ENCODE measurements around the gene ADPRS.

The ADPRS gene

DNA sequence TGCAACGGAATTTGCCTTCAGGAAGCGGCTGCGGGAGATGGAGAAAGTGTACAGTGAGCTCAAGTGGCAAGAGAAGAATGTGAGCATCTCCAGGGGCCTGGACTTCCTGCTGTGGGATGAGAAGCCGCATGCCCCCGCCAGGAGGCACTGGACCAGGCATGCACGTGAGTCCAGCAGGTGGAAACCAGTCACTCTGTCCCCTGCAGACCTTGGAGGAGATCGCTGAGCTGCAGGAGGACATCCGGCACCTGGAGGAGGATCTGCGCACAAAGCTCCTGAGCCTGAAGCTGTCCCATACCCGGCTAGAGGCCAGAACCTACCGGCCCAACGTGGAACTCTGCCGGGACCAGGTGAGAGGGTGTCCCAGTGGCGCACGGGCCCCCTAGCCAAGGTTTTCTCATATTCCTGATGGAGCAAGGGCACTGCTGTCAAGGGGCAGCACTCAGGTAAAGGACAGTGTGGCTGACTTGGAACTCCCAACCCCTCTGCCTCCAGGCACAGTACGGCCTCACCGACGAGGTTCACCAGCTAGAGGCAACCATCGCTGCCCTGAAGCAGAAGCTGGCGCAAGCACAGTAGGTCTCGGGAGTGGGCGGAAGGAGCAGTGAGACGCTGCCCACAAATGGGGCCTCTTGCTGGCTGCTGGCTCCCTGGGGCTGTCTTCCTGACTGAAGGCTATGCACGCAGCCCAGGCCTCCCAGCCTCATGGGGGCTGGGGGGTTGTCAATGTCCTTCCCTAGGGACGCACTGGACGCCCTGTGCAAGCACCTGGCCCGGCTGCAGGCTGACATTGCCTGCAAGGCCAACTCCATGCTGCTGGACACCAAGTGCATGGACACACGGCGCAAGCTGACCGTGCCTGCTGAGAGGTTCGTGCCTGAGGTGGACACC is 1.2 kb upstream of the ADPRS start:
- no peak for DNase-seq (ENCODE audit: low spot score)

DNA sequence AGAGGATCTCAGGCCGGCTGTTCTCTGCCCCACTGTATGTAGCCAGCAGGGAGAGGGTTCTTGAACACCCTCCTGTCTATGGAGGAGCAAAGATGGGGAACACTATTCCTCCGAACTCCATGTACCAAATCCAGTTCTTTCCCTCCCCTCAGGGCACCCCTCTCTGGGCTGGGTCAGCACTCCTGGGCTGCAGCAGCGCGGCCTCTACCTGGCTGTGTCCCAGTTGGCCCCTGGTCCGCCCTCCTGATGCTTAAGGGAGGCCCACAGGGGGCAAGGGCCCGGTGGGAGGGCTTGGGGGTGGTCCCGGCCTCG is 471 bp upstream of the ADPRS start:
- DNase-seq (ENCODE audit: low spot score) = no peak

DNA sequence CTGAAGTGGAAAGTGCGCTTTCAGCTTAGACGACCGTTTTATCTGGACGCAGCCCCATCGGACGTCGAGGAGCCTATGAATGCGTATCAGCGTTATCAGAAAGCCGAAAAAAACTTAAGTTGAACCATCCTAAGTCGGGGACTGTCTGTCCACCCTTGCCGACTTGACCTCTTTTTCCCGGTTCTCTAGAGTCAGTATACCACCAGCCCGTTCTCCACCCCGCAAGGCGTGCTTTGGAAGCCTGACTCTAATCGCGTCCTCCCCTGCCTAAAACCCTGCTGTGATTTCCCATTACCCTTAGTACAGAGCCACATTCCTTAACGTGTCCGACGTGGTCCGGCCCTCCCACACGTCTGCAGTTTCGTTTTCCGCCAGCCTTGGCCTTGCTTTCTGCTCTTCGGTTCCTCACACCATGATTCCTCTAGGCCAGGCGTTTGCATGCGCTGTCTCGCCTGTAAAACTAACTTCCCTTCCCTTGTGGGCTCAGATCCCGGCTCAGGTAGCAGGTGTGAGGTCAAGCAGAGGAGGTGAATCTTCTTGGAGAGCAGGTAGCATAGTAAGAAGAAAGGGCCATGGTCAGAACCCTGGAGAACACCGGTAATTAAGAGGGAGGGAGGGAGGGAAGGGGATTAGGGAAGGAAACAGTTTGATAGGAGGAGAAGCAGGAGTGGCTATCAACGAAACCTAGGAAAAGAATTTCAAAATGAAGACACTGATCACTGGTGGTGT is 865 bp downstream of the ADPRS start:
- no peak for DNase-seq (ENCODE audit: low spot score)

DNA sequence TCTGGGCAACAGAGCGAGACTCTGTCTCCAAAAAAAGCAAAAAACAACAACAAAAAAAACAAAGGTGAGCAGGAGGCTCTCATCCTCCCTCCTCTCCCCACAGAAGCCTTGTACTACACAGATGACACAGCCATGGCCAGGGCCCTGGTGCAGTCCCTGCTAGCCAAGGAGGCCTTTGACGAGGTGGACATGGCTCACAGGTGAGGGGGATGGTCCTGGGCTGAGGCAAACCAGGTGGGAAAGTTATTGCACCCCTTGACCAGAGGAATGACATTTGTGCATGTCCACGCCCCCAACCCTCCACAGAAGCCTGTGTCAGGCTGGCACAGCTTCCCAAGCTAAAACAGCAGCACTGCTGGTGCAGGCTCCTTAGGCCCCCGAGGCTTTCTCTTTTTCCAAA is 2.4 kb downstream of the ADPRS start:
- DNase-seq (ENCODE audit: low spot score) = no peak

DNA sequence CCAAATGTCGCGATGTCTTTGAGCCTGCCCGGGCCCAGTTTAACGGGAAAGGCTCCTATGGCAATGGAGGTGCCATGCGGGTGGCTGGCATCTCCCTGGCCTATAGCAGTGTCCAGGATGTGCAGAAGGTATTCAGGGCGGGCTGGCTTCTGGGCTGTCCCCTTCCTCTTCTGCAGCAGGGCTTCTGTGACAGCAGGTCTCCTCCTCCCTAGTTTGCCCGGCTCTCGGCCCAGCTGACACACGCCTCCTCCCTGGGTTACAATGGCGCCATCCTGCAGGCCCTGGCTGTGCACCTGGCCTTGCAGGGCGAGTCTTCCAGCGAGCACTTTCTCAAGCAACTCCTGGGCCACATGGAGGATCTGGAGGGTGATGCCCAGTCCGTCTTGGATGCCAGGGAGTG is 3.0 kb downstream of the ADPRS start:
- DNase-seq (ENCODE audit: low spot score) = no peak

DNA sequence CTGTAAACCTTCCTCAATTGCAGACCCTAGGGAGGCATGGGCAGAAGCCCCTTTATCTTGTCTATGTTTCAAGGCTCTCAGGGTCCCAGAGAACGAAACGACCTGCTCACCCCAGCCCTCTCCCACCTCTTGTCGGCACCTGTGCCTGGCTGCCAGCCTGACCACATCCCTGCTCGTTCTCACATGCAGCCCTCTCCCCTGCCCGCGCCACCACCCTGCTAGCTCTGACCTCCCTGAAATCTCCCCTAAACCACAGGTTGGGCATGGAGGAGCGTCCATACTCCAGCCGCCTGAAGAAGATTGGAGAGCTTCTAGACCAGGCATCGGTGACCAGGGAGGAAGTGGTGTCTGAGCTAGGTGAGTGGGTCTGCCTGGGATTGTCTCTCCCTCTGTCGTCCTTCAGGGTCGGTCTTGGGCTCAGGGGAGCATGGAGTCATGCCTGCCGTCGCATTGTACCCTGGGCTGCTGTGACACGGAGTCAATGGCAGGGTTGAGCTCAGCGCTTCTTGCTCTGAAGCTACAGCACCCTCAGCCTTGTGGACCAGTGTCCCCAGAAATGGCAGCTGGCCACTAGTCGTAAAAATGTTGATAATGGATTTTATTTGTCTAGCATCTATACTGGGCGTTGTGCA is 3.6 kb downstream of the ADPRS start:
- no peak for DNase-seq (ENCODE audit: low spot score)

DNA sequence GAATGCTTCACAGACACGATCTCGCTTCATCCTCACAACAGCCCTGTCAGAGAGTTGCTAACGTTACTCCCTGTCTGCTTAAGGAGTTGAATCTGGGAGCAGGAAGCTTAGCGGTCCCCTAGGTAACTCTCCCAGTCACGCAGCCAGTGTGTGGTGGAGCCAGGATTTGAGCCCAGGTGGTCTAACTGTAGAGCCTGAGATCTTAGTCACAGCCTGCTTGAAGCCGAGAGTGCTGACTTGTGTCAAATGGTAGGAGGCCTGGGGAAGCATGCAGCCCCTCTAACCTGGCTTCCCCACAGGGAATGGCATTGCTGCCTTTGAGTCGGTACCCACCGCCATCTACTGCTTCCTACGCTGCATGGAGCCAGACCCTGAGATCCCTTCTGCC is 4.1 kb downstream of the ADPRS start:
- DNase-seq (ENCODE audit: low spot score) = no peak

DNA sequence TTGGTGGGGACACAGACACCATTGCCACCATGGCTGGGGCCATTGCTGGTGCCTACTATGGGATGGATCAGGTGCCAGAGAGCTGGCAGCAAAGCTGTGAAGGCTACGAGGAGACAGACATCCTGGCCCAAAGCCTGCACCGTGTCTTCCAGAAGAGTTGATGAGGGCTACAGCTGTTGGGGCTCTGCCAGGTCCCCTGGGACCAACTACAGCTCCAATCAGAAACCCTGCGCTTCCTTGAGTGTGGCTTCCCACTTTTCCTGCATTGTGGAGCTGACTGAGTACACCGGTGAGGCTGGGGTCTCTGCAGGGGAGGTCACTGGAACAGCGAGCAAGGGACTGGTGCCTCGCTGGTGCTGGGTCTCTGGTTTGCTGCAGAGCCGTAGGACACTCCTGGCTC is 4.5 kb downstream of the ADPRS start:
- DNase-seq (ENCODE audit: low spot score) = no peak

DNA sequence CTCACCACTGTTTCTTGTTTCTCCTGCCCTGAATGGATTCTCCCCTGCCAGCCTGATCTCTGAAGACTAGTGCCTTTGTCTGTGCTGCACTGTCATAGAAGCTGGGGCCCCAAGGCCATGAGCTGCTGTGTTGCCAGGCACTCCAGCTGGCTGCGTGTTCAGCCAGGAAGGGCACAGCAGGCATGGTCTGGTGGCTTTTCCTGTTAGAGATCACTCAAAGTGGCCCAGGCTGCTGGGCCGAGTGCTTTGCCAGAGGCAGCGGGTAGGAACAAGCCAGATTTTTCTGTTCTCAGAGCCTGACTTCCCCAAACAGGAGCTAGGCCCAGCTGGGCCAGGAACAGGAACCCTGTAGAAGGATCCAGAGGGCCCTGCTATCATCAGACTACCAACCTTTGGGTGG is 5.2 kb downstream of the ADPRS start:
- DNase-seq (ENCODE audit: low spot score) = no peak

DNA sequence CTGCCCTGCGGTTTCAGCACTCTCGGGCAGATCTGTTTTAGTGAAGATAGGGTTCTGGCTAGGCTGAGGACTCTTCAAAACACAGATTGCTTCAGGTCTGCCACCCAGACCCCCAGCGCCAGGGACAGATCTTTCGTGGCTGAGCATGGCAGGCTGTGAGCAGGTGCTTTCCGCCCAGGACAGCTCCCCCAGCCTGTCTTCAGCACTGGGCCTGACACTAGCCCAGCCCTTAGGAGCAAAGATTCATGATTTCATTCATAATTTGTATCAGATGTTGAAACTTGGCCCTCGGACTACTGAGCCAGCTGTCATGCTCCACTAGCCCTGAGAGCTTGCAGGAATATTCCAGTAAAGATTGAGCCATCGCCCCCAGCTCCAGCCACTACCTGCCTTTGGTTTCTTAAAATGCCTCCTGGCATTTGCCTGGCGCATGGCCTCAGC is 5.9 kb downstream of the ADPRS start:
- no peak for DNase-seq (ENCODE audit: low spot score)

DNA sequence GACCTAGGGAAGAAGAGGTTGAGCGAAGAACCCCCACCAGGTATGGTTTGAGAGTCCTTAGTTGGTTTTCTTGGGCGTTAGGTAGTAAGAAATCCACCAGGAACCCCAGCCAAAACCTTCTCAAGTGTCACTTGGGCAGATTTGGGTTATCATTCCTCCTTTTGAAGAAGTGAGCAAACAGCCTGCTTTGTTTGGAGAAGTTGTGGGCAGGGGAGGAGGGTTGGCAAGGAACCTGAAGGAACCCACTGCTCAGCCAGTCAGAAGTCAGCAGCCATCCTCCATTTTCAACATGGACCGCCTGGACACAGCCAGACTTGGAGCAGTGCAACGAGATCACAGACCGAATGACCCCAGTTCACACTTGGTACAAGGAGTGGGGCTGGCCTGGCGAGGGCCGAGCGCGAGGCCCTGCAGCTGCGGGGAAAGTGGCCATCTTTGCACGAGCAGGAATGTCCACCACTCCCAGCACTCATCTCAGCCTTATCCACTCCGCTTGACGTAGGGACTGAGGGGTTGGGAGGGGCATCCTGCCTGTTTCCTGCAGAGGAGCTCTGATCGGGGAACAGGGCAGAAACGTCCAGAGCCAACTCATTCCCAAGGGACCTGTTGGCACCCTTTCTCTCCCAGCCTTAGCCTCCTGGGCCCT is 7.2 kb downstream of the ADPRS start:
- no peak for DNase-seq (ENCODE audit: low spot score)

DNA sequence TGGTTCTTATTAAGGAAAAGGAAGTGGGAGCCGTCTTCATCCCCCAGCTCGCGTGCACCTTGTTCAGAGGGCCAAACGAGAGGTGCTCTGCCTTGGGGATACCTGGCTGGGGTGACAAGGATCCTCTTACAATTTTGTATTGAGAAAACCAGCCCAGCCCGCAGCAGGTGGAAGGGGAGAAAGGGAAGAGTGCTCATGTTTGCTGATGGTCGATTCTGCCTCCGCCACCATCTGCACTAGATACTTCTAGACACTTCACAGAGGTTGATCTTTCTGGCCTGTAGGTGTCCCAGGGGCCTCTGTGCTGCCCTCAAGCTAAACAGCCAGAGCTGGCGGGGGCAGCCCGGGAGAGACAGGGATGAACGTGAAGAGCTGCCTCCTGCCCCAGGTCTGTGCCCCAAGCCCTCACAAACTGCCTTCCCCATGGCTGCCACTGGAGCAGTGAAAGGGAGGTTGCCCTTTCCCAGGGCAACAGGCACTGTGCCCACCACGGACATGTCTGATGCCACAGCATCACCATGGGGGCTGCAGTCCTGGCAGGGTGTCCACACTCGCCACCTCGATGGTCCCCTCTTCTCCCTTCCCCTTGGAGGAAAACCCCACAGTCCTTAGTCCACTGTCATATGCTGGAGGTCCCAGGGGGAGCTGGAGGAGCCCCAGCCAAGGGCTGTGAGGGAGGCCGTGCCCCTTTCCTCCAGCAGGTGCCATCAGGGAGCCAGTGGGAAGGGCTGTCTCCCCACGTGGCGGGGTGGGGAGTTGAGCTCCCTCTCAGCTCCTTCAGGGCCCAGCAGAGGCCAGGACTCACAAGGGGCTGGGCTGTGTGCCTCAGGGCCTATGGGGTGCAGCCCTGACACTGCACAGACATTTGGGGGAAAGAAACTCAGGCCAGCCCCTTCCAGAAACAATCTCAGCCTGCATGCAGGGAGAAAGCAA is 8.1 kb downstream of the ADPRS start:
- DNase-seq (ENCODE audit: low spot score) = peak; percentile 75

DNA sequence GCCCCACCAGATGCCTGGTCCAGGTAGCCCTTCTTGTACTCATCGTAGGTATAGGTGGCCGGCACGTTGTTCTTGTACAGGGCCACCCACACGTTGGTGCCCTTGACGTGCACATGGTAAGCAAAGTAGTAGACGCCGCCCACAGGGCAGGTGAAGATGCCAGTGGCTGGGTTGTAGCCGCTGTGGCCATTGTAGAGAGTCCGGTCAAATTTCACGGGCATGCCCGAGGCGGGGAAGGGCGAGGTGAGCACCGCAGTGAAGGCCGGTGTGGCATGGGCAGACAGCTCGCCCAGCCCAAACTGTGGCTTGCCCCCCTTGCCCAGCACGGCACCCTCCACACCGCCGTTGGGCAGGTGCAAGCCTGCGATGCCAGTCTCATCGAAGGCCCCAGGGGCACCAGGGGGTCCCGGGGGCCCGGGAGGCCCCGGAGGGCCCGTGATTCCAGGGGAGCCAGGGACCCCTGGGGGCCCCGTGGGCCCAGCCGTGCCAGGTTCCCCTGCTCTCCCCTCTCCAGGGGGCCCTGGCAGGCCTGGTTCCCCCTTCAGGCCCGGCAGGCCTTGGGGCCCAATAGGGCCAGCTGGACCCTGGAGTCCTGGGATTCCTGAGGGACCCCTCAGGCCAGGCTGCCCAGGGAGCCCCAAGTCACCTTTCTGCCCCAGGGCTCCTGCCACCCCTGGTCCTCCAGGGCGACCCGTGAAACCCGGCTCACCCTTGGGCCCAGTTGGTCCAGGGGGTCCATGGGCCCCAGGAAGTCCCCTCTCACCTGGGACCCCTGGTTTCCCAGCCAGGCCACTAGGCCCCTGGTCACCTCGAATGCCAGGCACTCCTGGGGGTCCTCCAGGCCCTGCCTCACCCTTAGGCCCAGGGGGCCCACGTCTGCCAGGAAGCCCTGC is 9.2 kb downstream of the ADPRS start:
- peak; percentile 6 for DNase-seq (ENCODE audit: low spot score)

DNA sequence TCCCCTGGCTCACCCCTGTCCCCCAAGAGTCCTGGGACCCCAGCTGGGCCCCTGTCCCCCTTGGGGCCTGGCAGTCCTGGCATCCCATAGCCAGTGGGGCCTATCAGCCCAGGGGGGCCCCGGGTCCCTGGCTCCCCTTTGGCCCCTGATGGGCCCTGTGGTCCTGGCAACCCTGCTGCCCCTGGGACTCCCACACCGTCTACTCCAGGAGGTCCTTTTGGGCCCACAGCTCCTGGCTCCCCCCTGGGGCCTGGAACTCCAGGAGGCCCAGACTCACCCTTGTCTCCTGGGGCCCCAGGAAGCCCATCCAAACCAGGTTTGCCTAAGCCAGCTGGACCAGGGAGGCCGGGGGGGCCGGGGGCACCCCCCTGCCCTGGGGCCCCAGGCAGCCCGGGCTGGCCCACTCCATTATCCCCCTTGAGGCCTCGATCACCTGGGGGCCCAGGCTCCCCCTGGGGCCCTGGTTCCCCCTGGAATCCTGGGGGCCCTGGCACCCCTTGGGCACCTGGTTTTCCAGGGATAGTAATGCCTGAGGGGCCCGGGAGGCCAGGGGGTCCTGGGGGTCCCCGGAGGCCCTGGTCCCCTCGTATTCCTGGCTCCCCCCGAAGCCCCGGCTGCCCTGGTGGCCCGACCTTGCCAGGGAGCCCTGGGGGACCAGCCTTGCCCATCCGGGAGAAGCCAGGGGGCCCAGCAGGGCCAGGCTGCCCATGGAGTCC is 10.1 kb downstream of the ADPRS start:
- DNase-seq (ENCODE audit: low spot score) = peak; percentile 6

DNA sequence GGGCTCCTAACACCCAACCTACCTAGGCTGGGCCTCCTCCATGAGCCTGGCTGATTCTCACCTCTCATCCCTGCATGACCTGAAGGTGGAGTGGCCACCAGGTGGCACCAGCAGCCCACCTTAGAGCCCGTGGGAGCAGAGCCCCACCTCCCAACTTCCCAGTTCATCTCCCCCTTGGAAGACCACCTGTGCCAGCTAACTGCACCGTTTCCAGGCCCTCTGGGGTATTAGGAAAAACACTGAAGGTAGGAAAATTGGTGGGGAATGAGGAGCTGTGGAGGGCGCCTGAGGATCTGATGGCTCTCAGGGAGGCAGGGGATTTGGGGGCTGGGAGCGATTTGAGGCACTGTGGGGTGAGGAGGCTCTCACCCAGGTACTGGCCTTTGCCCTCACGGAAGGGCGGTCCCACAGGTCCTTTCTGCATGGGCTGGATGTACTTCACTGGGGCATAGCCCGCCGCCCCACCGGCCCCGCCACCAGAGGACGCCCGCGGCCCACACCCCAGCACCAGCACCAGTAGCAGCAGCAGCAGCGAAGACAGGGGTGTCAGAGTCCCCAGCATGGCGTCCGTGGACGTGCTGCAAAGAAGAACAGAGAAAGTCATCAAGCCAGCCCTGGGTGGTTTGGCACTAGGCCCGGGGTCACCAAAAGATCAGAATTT is 11.1 kb downstream of the ADPRS start:
- DNase-seq (ENCODE audit: low spot score) = peak; percentile 90

DNA sequence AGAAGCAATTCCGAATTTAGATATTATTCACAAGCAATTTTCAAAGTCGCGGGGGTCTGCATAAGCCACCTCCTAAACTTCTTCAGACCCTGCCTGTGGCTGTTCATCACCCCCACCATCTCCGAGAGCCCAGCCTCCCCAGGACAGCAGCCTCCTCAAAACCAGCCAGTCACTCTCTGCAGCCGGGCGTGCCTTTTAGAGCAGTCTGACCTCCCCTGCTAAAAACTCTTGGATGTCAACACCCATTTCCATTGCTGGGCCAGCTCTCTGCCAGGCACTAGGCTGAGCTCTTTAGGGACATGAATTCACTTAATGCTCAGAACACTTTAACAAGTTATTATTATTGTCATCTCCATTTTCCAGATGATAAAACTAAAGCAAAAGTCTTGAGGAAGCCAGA is 11.7 kb downstream of the ADPRS start:
- DNase-seq (ENCODE audit: low spot score) = peak; percentile 7

DNA sequence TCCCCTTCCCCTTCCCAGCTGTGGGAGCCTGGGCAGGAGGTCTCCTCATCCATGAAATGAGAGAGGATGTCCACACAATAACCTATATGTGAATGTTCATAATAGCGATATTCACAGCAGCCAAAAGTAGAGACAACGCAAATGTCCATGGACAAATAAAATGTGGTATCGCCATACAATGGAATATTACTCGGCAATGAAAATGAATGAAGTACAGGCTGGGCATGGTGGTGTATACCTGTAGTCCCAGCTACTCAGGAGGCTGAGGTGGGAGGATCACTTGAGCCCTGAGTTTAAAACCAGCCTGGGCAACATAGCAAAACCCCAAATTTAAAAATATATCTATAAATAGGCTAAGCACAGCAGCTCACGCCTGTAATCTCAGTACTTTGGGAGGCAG is 12.9 kb downstream of the ADPRS start:
- DNase-seq (ENCODE audit: low spot score) = no peak

DNA sequence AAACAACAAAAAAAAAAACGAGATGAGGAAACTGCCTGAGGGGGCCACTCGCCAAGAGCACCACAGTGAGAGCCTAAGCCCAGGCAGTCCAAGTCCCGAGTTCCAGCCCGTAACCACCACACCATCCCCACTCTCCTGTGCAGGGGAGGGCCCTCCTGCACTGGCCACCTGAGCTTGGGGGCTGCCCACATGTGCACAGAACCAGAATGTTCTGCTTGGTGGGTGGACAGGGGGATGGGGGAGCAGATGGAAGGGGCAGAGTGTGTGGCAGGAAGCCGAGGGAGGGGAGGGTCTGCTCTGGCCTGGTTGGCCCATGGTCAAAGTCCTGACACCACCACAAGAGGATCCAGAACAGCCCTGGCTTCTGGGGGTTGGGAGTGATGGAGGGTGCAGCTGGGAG is 17.6 kb downstream of the ADPRS start:
- DNase-seq (ENCODE audit: low spot score) = no peak

DNA sequence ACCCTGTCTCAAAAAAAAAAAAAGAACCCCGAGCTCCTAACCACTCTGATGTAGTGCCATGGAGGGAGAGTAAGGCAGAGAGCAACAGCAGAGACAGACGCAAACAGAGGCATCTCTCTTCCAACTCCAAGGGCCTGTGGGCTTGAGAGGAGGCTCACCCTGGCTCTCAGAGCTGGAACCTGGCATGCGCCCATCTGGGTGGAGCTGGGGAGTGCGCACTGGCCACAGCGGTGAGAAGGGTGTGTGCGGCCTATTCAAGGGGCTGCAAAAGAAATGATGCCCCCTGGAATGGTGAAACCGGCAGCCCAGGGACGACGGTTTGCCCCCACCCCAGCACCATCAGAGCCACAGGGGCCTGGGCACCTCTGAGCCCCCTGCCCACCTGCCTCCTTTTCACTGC is 18.7 kb downstream of the ADPRS start:
- no peak for DNase-seq (ENCODE audit: low spot score)

All from iPS-NIHi11 (cell line).